LNCaP clone FGC (cell line): Measurements from ENCODE around the gene TMEM47.

ENCODE experiments used
- DNase-seq: peaks from one replicate; pipeline ENCODE4 v3.0.0-alpha.2; 2011; ENCODE audit warnings: low read depth
- H3K4me3 ChIP-seq: 2 replicates; pipeline ENCODE4 v1.5.1; 2011; ENCODE audit warnings: mild to moderate bottlenecking, low read depth, low read length, control low read depth
- CTCF ChIP-seq: IDR thresholded peaks from 2 replicates; pipeline ENCODE4 v1.5.1; 2012; ENCODE audit warnings: mild to moderate bottlenecking; ENCODE audit not compliant: control insufficient read depth, insufficient read depth; ENCODE audit errors: extremely low read depth

Gene TMEM47

DNA sequence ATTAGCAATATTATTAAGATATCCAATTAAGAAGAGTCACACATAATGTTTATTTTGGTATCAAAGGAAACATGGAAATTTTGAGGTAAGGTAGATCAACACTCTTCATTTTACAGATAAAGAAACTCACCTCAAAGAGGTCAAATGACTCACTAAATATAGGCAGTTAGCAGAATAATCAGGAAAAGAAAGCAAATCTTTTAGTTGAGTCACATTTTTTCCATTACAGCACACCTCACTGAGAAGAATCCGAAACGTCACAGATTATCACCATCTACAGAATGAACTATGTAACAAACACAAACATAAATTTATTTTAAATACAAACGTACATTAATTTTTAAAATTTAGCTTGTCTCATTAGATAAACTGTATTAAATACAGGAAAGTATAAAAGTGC, 70.1 kb downstream of the TMEM47 start:
- H3K4me3 ChIP-seq, result no peak overlapping the region
- no peak for DNase-seq
- TF ChIP-seq CTCF, result no peak

GRCh38 chrX:34586346-34586911, 70.7 kb downstream of the TMEM47 start:
- no peak for DNase-seq
- H3K4me3 ChIP-seq, result no peak overlapping the region
- TF ChIP-seq CTCF, result no peak

- no peak for TF ChIP-seq CTCF
- DNase-seq, result no peak
- H3K4me3 ChIP-seq, result no peak overlapping the region
These were observed 71.5 kb downstream of the TMEM47 start for GRCh38 chrX:34585561-34585960.

- H3K4me3 ChIP-seq, result no peak overlapping the region
- no peak for DNase-seq
- no peak for TF ChIP-seq CTCF
These were observed 72.3 kb downstream of the TMEM47 start for GRCh38 chrX:34584781-34585180.

DNA sequence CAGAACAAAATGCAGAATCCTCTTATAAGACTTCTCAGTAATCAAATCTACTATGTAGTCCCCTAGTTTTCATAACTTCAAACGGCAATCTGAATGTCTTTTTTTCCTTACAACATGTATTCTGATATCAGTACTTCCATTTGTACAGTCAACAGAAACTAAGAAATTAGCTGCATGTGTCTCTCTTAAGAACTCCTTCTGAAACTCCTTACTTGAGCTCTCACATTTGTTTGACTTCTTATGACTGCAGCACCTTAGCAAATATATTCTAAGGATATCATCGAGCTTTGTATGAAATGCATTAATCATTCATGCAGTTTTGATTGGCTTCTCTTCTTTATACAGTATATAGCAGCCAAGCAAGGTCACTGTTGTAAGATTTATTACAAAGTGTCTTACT, 77.0 kb downstream of the TMEM47 start:
- no peak for DNase-seq
- no peak overlapping the region for H3K4me3 ChIP-seq
- TF ChIP-seq CTCF, result no peak

DNA sequence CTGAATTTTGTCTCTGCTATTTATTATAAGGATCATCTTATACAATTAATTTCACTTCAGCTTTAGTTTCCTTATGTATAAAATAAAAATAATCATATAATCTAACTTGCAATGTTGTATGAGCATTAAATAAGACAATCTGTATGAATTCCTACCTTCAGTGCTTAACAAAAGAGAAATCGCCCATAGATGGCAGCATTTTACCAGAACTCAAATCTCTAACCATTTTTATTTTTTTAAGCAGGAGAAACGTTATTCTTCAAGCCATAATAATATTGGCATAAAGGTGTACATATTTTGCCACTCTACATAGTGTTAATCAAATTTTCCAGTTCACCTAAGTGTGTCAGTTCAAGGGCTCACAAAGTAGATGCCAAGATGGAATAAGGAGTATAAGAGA, 78.8 kb downstream of the TMEM47 start:
- H3K4me3 ChIP-seq, result no peak overlapping the region
- DNase-seq, result peak; percentile 14
- TF ChIP-seq CTCF, result peak; percentile 45
